RWPE1 (cell line): ENCODE measurements around the gene BDNF.

Experiments used
- CTCF ChIA-PET: fragments of 350-600 bp; sonication (Branson Sonifier 250); formaldehyde crosslinking; extraction: SDS; loops from one replicate; lab custom pipeline; 2021; lab: Yijun Ruan, JAX
- POLR2A ChIA-PET: fragments of 400-600 bp; formaldehyde crosslinking; extraction: SDS; loops from one replicate; lab custom pipeline; 2020; ENCODE audit warnings: antibody characterized with exemption; ENCODE audit not compliant: low non-redundant PET; lab: Yijun Ruan, JAX
- DNase-seq: peaks from one replicate; pipeline ENCODE4 v3.0.0; 2012; ENCODE audit warnings: low spot score
- H3K27ac ChIP-seq: fragments of 450-650 bp; 2 replicates; pipeline ENCODE4 v1.5.1; 2017
- CTCF ChIP-seq: fragments of 450-650 bp; conservative IDR thresholded peaks from 2 replicates; pipeline ENCODE4 v1.5.1; 2017; ENCODE audit warnings: low read depth, mild to moderate bottlenecking

BDNF gene

GRCh38 chr11:27626269-27626937, 73.9 kb downstream of the BDNF start:
- DNase-seq = no peak
- no peak for TF ChIP-seq CTCF
- ChIA-PET POLR2A (no interaction called here), CTCF (interaction anchor here (0.6 to 1.1 kb wide), 3 partner anchors 96 to 1717 kb away, joined by 3 read pairs; no protein-coding TSS in a partner anchor)
- H3K27ac ChIP-seq = no peak overlapping the region

GRCh38 chr11:27625347-27625912, 74.8 kb downstream of the BDNF start:
- TF ChIP-seq CTCF = no peak
- ChIA-PET CTCF (interaction anchor here (1.1 kb wide), 1 partner anchor 1718 kb away, joined by 3 read pairs; no protein-coding TSS in a partner anchor), POLR2A (no interaction called here)
- H3K27ac ChIP-seq = no peak overlapping the region
- DNase-seq = no peak

- no peak for DNase-seq
- CTCF ChIA-PET = no interaction called here
- no peak overlapping the region for H3K27ac ChIP-seq
- POLR2A ChIA-PET = no interaction called here
- no peak for TF ChIP-seq CTCF
These were observed 76.2 kb downstream of the BDNF start for GRCh38 chr11:27623945-27624523.

GRCh38 chr11:27622541-27623300, 77.5 kb downstream of the BDNF start:
- no peak for TF ChIP-seq CTCF
- no peak overlapping the region for H3K27ac ChIP-seq
- ChIA-PET POLR2A (interaction anchor here (0.6 kb wide), 1 partner anchor 869 kb away, joined by 3 read pairs; no protein-coding TSS in a partner anchor), CTCF (no interaction called here)
- DNase-seq = no peak

GRCh38 chr11:27621405-27622161, 78.7 kb downstream of the BDNF start:
- CTCF ChIA-PET = no interaction called here
- no peak for DNase-seq
- no peak overlapping the region for H3K27ac ChIP-seq
- TF ChIP-seq CTCF = no peak
- POLR2A ChIA-PET = no interaction called here
